ENCODE results near the gene NR3C2.

NR3C2 gene

GRCh38 chr4:148441986-148442831 lies at the start of gene NR3C2:
NR3C2 (minus strand) TSS chr4:148442414.
- DNase-seq (ENCODE audit: low read depth in 3 of 3), result peak; percentile 88 to 93 (median 91)

DNA sequence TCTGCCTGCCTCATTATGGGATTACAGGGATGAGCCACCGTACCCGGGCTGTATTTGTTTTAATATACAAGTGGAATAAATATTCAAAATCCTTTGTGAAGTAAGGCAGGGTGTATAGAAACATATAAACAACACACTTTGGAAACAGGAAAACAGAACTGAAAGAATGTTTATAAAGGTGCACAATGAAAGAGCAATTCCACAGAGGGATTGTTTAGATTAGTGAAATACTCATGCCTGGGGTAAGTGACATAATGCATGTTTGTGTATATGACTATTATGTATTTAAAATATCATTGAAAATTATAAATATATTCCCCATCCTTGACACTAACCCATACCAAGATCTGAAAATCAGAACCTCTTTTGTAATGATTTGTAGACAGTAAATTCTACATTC lies 45.0 kb upstream of the NR3C2 start:
- no peak for DNase-seq (ENCODE audit: low read depth in 3 of 3)

DNA sequence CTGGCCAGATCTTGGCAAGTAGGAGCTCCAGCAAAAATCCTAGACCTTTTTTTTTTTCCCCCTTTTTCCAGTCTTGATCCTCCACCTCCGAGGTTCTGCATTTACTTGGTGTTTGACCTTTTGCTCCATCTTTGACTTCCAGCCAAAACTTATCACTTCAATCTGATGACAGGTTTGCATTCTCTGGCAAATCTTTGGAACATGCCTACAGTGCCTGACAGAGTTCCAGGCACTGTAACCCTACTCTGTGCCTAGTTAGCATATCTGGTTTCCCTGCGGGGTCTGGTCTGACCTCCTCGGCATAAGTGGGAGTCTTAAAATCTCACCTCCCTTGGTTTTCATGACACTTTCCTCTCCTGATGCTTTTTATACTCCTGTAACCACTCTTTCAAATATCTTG lies 39.4 kb upstream of the NR3C2 start:
- no peak for DNase-seq (ENCODE audit: low read depth in 3 of 3)

DNA sequence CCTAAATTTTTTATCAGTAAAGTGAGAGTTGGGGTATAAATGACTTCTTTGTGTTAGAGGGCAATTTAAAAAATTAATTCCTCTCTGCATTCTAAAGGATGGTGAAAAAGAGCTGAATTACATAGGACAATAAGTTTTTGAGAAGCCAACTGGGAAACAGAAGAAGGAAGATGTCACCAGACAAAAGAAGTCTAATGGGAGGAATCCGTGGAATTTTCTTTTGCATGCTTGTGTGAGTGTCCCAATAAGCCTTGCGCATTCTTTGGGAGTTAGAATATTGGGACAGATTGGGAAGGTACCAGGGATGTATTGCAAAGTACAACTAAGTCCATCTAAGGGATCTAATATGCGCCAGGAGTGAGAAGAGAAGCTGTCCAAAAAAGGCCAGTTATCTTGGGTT lies 35.1 kb upstream of the NR3C2 start:
- DNase-seq (ENCODE audit: low read depth in 3 of 3), result no peak

GRCh38 chr4:148469938-148470337 lies 27.7 kb upstream of the NR3C2 start:
- no peak for DNase-seq (ENCODE audit: low read depth in 3 of 3)

GRCh38 chr4:148454835-148455234 lies 12.6 kb upstream of the NR3C2 start:
- DNase-seq (ENCODE audit: low read depth in 3 of 3), result no peak

GRCh38 chr4:148453833-148454232 lies 11.6 kb upstream of the NR3C2 start:
- no peak for DNase-seq (ENCODE audit: low read depth in 3 of 3)

DNA sequence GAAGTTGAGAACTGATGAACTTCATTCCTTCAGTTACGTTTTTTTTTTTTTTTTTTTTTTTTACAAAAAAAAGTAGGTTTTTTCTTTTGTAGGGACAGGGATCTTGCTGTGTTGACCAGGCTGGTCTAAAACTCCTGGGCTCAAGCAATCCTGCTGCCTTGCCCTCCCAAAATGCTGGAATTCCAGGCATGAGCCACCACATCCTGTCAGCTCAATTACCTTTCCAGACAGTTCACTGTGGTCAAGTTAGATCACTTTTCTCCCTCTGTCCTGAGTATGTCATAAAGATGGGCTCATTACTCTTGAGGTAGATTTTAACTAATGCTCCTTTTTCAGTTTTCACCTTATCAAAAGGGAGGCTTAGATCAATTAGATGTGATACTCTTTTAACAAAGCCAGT lies 10.8 kb upstream of the NR3C2 start:
- no peak for DNase-seq (ENCODE audit: low read depth in 3 of 3)

GRCh38 chr4:148449921-148450320 lies 7.7 kb upstream of the NR3C2 start:
- no peak for DNase-seq (ENCODE audit: low read depth in 3 of 3)

DNA sequence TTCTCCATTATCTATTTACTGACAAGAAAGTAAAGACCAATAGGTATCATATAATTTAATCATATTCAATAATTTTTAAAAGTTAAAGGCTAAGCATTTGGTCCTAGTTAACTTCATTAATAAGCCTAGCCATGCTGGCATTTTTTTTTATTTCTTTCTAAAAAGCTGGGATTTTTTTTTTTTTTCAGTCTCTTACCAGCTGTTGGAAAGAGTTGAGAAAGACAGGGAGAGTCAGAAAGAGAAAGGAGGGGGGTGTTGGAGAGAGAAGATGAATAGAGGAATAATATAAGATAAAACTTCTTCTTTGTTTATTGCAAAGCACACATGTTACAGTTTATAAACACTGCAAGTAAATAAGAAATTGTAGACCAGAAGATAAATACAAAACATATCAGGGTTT lies 5.9 kb upstream of the NR3C2 start:
- DNase-seq (ENCODE audit: low read depth in 3 of 3), result no peak

DNA sequence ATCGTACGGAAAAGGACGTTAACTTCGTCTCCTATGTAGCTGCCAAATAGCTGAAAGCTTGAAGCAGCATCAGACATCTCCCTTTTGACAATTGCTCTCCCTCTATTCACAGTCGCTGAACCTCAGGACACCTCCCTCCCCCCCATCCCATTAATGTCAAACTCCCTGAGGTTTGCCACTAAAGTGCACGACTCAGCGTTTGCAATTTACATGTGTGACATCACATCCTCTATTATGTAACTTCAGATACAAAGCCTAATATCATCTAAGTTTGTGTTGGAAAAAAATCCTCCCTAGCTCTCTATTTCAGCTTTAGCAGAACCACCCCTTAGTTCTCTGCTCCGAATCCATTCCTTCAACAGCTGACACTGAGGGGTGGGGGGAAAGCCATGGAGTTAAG lies 5.5 kb upstream of the NR3C2 start:
- DNase-seq (ENCODE audit: low read depth in 3 of 3), result no peak

DNA sequence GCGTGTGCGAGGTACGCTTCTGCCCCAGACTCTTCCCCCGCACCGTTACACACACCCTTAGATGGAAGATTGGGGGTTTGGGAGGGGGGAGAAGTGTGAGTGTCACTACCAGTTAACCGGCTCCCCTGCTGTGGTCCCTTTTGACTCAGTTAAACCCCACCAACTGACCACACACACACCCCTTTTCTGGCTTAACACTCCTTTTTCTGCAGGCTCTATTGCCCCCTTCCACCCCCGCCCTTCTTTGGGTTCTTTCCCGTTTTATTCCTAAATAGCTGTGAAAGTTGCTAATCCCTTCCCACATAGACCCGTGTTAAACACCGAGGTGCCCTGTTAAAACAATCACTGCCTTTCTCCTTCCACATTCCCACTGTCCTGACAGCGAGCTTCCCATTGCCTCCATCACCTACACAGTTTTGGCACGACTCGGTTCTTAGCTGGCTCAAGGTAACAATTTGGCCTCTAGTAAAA lies 3.7 kb upstream of the NR3C2 start:
- DNase-seq (ENCODE audit: low read depth in 3 of 3), result no peak

DNA sequence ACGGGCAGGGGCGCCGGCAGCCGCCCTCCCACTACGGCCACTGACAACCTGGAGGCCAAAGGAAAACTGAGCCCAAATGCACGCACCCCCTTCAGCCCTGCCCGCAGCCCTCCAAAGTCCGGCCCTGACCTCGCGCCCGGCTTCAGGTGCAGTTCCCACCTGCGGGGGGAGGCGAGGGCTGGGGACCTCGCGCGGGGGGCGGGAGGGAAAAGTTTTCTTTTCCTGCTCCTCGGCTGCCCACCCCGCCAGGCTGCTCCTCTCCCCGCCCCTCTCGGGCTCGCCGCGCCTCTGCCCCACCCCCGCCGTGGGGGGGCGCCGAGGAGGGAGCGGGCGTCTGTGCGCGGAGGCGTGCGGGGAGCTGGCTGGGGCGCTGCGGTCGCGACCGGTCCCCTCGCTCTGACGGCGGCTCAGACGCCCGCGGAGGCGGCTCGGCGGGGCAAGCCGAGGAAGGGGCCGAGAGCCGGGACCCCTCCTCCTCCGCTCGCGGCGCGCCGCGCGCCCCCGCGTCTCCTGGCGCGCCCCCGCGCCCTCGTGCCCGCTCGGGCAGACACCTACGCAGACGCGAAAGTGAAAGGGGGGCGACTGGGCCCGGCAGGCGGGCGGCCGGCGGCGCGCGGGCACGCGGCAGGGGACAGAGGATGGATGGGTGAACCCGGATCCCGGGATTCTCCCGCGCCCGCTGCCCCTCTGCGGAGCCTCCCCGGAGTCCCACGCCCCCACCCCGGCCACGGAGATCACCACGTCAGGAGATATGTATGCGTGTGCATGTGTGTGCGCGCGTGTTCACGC lies 3.1 kb upstream of the NR3C2 start:
- peak; percentile 20 to 53 (median 27) for DNase-seq (ENCODE audit: low read depth in 3 of 3)

DNA sequence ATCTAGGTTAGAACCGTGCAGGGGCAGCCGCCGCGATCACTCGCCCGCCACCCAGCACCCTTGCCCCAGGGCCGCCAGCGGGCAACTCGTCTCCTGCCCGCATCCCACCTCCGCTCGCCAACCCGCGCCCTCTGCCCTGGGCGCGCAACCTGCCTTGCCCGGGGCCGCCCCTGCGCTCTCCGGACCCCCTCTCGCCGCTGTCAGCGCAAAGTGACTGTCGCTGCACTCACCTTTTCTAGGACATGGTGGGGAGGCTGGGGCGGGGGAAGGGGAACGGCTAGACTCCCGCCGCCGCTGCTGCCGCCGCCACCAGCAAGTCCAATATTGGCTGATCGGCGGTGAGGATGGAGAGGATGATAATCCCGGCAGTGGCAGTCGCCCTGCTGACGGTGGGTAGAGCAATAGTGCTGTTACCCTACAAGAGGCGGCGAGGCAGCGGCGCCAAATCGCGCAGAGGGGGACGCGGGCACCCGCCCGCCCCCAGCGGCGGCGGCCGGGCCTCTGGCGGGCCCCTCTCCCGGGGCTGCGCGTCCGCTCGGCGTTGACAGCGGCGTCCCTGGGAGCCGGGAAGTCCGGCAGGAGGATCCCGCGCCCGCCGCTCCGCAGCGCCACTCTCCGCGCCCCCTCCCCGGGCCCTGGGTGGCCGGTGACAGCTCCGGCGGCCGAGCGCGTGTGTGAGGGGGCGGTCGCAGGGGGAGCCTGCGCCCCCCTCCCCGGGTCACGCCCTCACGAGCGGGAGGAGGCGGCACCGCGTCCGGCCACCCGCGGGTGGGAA lies 2.3 kb upstream of the NR3C2 start:
- DNase-seq (ENCODE audit: low read depth in 3 of 3), result peak in 2 of 3 donors; percentile 7 to 31

- DNase-seq (ENCODE audit: low read depth in 3 of 3), result peak in 1 of 3 donors; percentile 33
Observed at GRCh38 chr4:148443512-148444295, 1.5 kb upstream of the NR3C2 start.

DNA sequence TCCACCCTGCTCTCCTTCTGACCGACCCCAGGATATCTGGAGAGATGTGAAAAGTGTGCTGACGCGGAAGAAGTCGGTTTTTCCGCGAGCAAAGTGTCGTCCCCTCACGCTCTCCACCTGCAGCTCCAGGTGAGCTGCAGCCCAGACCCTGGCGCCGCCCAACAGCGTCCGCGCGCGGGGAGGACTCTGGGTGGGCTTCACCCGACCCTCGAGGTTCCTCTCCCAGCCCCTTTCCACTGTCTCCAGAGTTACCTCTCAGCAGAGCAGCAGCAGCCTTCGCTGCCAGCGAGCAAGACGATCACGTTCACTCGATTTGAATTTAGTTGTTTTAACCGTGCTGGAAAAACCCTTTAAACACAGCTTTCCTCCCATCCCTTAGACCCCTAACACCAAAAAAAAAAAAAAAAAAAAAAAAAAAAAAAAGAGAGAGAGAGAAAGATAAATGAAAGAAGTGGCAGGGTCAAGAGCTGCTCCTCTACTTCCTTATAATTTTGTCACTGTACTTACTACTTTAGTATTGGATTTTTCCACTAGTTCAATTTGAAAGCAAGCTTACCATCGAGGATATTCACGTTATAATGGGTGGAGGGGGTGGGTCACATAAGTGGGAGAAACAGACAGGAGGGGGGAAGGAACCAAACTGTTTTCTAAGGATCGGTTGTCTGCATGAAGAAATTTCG lies 758 bp upstream of the NR3C2 start:
- DNase-seq (ENCODE audit: low read depth in 3 of 3), result no peak

GRCh38 chr4:148441624-148441985 lies 609 bp downstream of the NR3C2 start:
- no peak for DNase-seq (ENCODE audit: low read depth in 3 of 3)

DNA sequence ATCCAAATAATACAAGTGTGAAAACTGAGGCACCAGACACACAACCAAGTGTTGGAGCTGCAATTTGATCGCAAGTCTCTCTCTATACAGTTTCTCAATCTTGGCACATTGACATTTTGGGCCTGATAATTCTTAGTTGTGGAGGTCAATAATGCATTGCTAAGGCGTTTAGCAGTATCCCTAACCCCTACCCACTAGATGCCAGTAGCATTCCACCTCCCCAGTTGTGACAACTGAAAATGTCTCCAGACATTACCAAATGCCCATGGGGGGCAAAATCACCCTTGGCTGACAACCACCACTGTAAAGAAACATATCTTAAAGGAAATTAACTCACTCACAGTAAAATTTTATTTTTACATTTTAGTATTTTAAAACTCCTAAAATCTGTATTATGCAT lies 4.2 kb downstream of the NR3C2 start:
- DNase-seq (ENCODE audit: low read depth in 3 of 3), result no peak

DNA sequence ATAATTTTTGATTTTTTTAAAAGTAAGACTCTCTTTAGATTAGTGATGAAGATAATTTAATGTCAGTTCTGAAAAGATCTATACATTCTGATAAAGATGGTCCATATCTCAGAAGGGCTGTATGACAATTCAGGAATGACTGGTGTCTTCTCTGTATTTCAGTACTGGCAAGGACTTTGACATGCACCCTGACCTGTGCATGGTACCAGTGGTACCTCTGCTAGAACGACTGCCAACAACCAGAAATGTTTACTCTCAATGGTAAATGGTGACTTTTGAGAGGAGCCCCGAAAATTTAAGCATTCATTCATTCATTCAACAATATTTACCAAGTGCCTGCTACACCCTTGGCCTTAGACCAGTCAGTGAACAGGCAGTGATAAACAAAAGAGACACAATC lies 4.8 kb downstream of the NR3C2 start:
- DNase-seq (ENCODE audit: low read depth in 3 of 3), result no peak

GRCh38 chr4:148436512-148436911 lies 5.7 kb downstream of the NR3C2 start:
- DNase-seq (ENCODE audit: low read depth in 3 of 3), result no peak
